OCI-LY3 (cell line): ENCODE measurements around the gene SPATS2L.

ENCODE experiments used
- CTCF ChIP-seq: fragments of 200-600, 300-600 bp; sonication (generic); IDR thresholded peaks from 2 replicates; pipeline ENCODE4 v1.5.1; 2014; ENCODE audit warnings: antibody characterized with exemption, low read length, low read depth
- EZH2phosphoT487 ChIP-seq: fragments of 200-600 bp; shearing (Covaris generic); IDR thresholded peaks from 2 replicates; pipeline ENCODE4 v1.6.1; 2018; ENCODE audit warnings: antibody characterized with exemption, mixed run types, low read depth

GRCh38 chr2:200342654-200343053, 36.2 kb downstream of the SPATS2L start:
- TF ChIP-seq CTCF, result no peak
- no peak for TF ChIP-seq EZH2phosphoT487
